HepG2 (cell line): ENCODE data around the gene KCNN2. TPM values are rescaled to one million over a fixed set of nuclear protein-coding genes. Genes with fewer than 3 reads are reported as not detected.

Source experiments
- ATAC-seq: fragments of 200-7000 bp; cut with Tn5 transposase; 3 replicates; pipeline ENCODE4 v1.9.1; 2020; ENCODE audit warnings: mild to moderate bottlenecking, moderate library complexity
- BruUV-seq: library from RNA; stranded (reverse); fragments of 400-500 nt; replicated peaks from 2 replicates; lab custom pipeline; 2021; lab: Mats Ljungman, UMichigan
- CTCF ChIA-PET: fragments of 300-600 bp; formaldehyde crosslinking; extraction: SDS; loops from one replicate; lab custom pipeline; 2021; ENCODE audit warnings: low total read pairs, inconsistent platforms, low intra/inter-chr PET ratio; lab: Yijun Ruan, JAX
- POLR2A ChIA-PET: fragments of 350-600 bp; sonication (Branson Sonifier 250); formaldehyde crosslinking; loops from one replicate; lab custom pipeline; 2020; ENCODE audit warnings: antibody characterized with exemption, inconsistent platforms; lab: Yijun Ruan, JAX
- DNase-seq: peaks from one replicate; pipeline ENCODE4 v3.0.0-alpha.2; 2015; ENCODE audit warnings: low spot score
- FAIRE-seq: peaks from 3 replicates; lab custom pipeline; 2011; peaks lifted over from hg19 to GRCh38; lab: Jason Lieb, UNC
- H2AFZ ChIP-seq: one replicate; pipeline ENCODE4 v1.6.1; 2011; ENCODE audit warnings: low read length, inconsistent platforms
- H3K27ac ChIP-seq: fragments of 300-600 bp; 3 replicates; pipeline ENCODE4 v1.8.0; 2011; ENCODE audit warnings: mixed run types, mild to moderate bottlenecking, mixed read lengths, low read length, inconsistent platforms; ENCODE audit not compliant: insufficient read depth; ENCODE audit errors: extremely low read length
- H3K27me3 ChIP-seq, 2 experiments: fragments of 200-600 bp in 1 of 2; 2 replicates in 1 of 2; 3 replicates in 1 of 2; pipeline versions ENCODE4 v1.6.0 to v1.8.0; 2011; ENCODE audit warnings: low read length in 2 of 2, mild to moderate bottlenecking in 2 of 2, moderate library complexity in 2 of 2, inconsistent platforms in 1 of 2; ENCODE audit not compliant: insufficient read depth in 2 of 2, control insufficient read depth in 1 of 2
- H3K36me3 ChIP-seq, 2 experiments: fragments of 200-600 bp in 1 of 2; replicated peaks in 1 of 2; 2 replicates in 1 of 2; 3 replicates in 1 of 2; pipeline versions ENCODE4 v1.5.1 to v1.8.0; 2011; ENCODE audit warnings: low read length in 2 of 2, inconsistent platforms in 1 of 2; ENCODE audit not compliant: insufficient read depth in 2 of 2, control insufficient read depth in 1 of 2
- H3K4me1 ChIP-seq: 2 replicates; pipeline ENCODE4 v1.5.1; 2012; ENCODE audit warnings: low read length, inconsistent platforms; ENCODE audit not compliant: insufficient read depth
- H3K4me2 ChIP-seq: 2 replicates; pipeline ENCODE4 v1.6.0; 2011; ENCODE audit warnings: low read depth, low read length, inconsistent platforms
- H3K4me3 ChIP-seq, 3 experiments: fragments of 200-600 bp in 1 of 3; sonication (generic), shearing (Covaris generic) in 1 of 3; replicated peaks in 1 of 3; 2 replicates each; pipeline ENCODE4 v1.5.1; 2011 to 2016; ENCODE audit warnings: low read length in 3 of 3, inconsistent platforms in 2 of 3, low read depth in 2 of 3, mild to moderate bottlenecking in 2 of 3, control low read depth in 1 of 3, mixed read lengths in 1 of 3; ENCODE audit not compliant: insufficient read depth in 1 of 3
- H3K79me2 ChIP-seq: one replicate; pipeline ENCODE4 v1.6.1; 2011; ENCODE audit warnings: low read length, inconsistent platforms; ENCODE audit not compliant: insufficient read depth
- H3K9ac ChIP-seq: 2 replicates; pipeline ENCODE4 v1.6.0; 2011; ENCODE audit warnings: mild to moderate bottlenecking, low read depth, low read length, inconsistent platforms; ENCODE audit not compliant: insufficient read depth
- H3K9me3 ChIP-seq: 2 replicates; pipeline ENCODE4 v1.5.1; 2012; ENCODE audit warnings: mild to moderate bottlenecking, low read length
- H4K20me1 ChIP-seq: 2 replicates; pipeline ENCODE4 v1.6.0; 2011; ENCODE audit warnings: inconsistent platforms, mild to moderate bottlenecking, low read length, moderate library complexity; ENCODE audit not compliant: insufficient read depth
- ATF7 ChIP-seq, 2 experiments: fragments of 450-650 bp in 1 of 2; sonication (generic) in 1 of 2; formaldehyde crosslinking in 1 of 2; IDR thresholded peaks; 2 replicates each; pipeline versions ENCODE4 v1.4.0 to v1.6.1; 2016 to 2020; ENCODE audit warnings: antibody characterized with exemption in 1 of 2, mild to moderate bottlenecking in 1 of 2, missing genetic modification reagents in 1 of 2
- RBM22 ChIP-seq: fragments of 200-400 bp; formaldehyde crosslinking; optimal IDR thresholded peaks from 2 replicates; pipeline ENCODE3; 2017; ENCODE audit warnings: mild to moderate bottlenecking, low read length, moderate library complexity
- SRF ChIP-seq: IDR thresholded peaks from 2 replicates; pipeline ENCODE4 v1.6.1; 2011; ENCODE audit warnings: mild to moderate bottlenecking, low read depth, low read length, moderate library complexity
- WGBS: methylation state at CpG from one replicate; pipeline ENCODE4 v1.1.6; 2017; ENCODE audit warnings: low lambda C conversion rate; 5-methylcytosine and 5-hydroxymethylcytosine counted together
- in situ Hi-C: cut with HindIII; loops from 2 replicates; pipeline ENCODE4 v1.10.0; 2017; ENCODE audit warnings: low pct_unique_long_range_greater_than_20kb; ENCODE audit not compliant: extremely low pct_ligation_motif_present
- intact Hi-C: fragments of 100-400 bp; cut with micrococcal nuclease; formaldehyde crosslinking; loops from one replicate; pipeline ENCODE4 v1.10.0; 2022; ENCODE audit not compliant: unreplicated experiment
- polyA plus RNA-seq, 8 experiments: library from polyadenylated mRNA; depleted of rRNA in 3 of 8; stranded (reverse) in 7 of 8; unstranded in 1 of 8; fragments of >200 nt; fragmentation: Illumina TruSeq in 4 of 8; extraction: Trizol in 4 of 8; gene quantifications; 2 replicates each; pipeline versions ENCODE4 v1.2.1 to v1.2.3, GENCODE V29; 2011 to 2016; ENCODE audit warnings: low read depth in 4 of 8, missing spikeins in 1 of 8, mixed read lengths in 1 of 8; ENCODE audit not compliant: insufficient read depth in 1 of 8
- total RNA-seq, 5 experiments: library from RNA; depleted of rRNA; stranded (reverse); fragments of >200 nt; fragmentation: Illumina TruSeq; extraction: Trizol; gene quantifications; 2 replicates each; pipeline ENCODE4 v1.2.3, GENCODE V29; 2016; ENCODE audit warnings: low read depth in 1 of 5

The KCNN2 gene
- total and polyA plus RNA-seq, 2 of the 13 experiments (the other 11 are each of a cell fraction or from before 2014, with no cell fraction given): not detected

- Histone ChIP-seq H3K4me3 (no peak overlapping the region), H3K4me1 (no peaks in the 10 kb centered on the region), H3K4me2 (no peak overlapping the region), H2AFZ (no peak overlapping the region), H3K9ac (no peak overlapping the region), H3K79me2 (no peaks in the 10 kb centered on the region), H3K27me3 (no peaks in the 10 kb centered on the region), H3K27ac (no peak overlapping the region), H3K36me3 (no peaks in the 10 kb centered on the region), H3K9me3 (no peaks in the 10 kb centered on the region), H4K20me1 (no peaks in the 10 kb centered on the region)
- no peak for DNase-seq
- ChIA-PET POLR2A (no interaction called here), CTCF (no interaction called here)
- 4% methylated on average over 2 of the region's 2 CpGs for WGBS
- no peak for ATAC-seq
- no peak for TF ChIP-seq RBM22
- no peak for FAIRE-seq
- intact Hi-C loops (no loop called here), in situ Hi-C loops (loop anchor here (25.0 kb wide), 1 partner anchor 351 kb away; no protein-coding TSS in a partner anchor)
- BruUV-seq: no TSS peak
Observed at GRCh38 chr5:114437936-114438335, 76.1 kb downstream of the KCNN2 start.

- no peak overlapping the region for H2AFZ ChIP-seq
- no peaks in the 10 kb centered on the region for H3K36me3 ChIP-seq
- CTCF ChIA-PET: no interaction called here
- H3K4me1 ChIP-seq: no peaks in the 10 kb centered on the region
- FAIRE-seq (no peak), ATAC-seq (no peak), DNase-seq (no peak)
- intact Hi-C loops (no loop called here), in situ Hi-C loops (loop anchor here (25.0 kb wide), 1 partner anchor 351 kb away; no protein-coding TSS in a partner anchor)
- WGBS: 0% methylated on average over 4 of the region's 4 CpGs
- TF ChIP-seq ATF7 (IDR thresholded peaks at IDR 0.05): peak; percentile 46; the same call in 1 of the 2 replicates
- no peak for TF ChIP-seq ATF7 (CRISPR knock-in tag; IDR thresholded peaks at IDR 0.05)
- no peak for TF ChIP-seq SRF
- no TSS peak for BruUV-seq
- H3K27me3 ChIP-seq: no peaks in the 10 kb centered on the region
- H4K20me1 ChIP-seq: no peaks in the 10 kb centered on the region
- POLR2A ChIA-PET: no interaction called here
- no peak overlapping the region for H3K9ac ChIP-seq
- H3K4me3 ChIP-seq: no peak overlapping the region
- H3K27ac ChIP-seq: no peak overlapping the region
- no peaks in the 10 kb centered on the region for H3K79me2 ChIP-seq
- H3K4me2 ChIP-seq: no peak overlapping the region
- no peaks in the 10 kb centered on the region for H3K9me3 ChIP-seq
Observed at GRCh38 chr5:114438471-114438870, 76.6 kb downstream of the KCNN2 start.
